HG03521 (cell line): ENCODE measurements around the gene GPD1L.

Experiments used
- ATAC-seq: cut with Tn5 transposase; IDR thresholded peaks from one replicate; pipeline ENCODE4 v1.9.1; 2021; ENCODE audit warnings: mild to moderate bottlenecking, moderate library complexity; ENCODE audit not compliant: unreplicated experiment

Gene GPD1L

GRCh38 chr3:32217339-32217738, 110.9 kb downstream of the GPD1L start:
- no peak for ATAC-seq
